Measurements from ENCODE around the gene KRT75.

- TF ChIP-seq CTCF (IDR thresholded peaks at IDR 0.05) (no peak), POLR2A (IDR thresholded peaks at IDR 0.05) (no peak)
Observed at GRCh38 chr12:52382854-52383253, 51.3 kb downstream of the KRT75 start.

All from adrenal gland (tissue), 5 donors.